ENCODE measurements around the gene ME1.

- TF ChIP-seq EZH2phosphoT487 (IDR thresholded peaks at IDR 0.05; ENCODE audit: insufficient read depth, low read depth) (no peak), EZH2 (IDR thresholded peaks at IDR 0.05; ENCODE audit: insufficient read depth, poor library complexity, severe bottlenecking) (no peak)
These were observed 204.3 kb downstream of the ME1 start for GRCh38 chr6:83226517-83226916.

All from GM23248 (cell line).